ENCODE data around the gene SMPD1.

SMPD1 gene

GRCh38 chr11:6350486-6350885 lies 39.8 kb upstream of the SMPD1 start:
- Histone ChIP-seq H3K4me1 (ENCODE audit: control insufficient read depth, insufficient read depth, low read length) (no peaks in the 10 kb centered on the region), H3K27ac (ENCODE audit: extremely low read depth, low read depth, low read length) (no peak overlapping the region), H3K9me3 (ENCODE audit: control insufficient read depth, insufficient read depth, low read depth, low read length) (no peaks in the 10 kb centered on the region), H3K4me3 (ENCODE audit: low read depth, low read length) (no peak overlapping the region), H3K36me3 (ENCODE audit: control insufficient read depth in 2 of 2, insufficient read depth in 1 of 2, low read length in 2 of 2) (no peaks in the 10 kb centered on the region)
- ChIA-PET CTCF (interaction anchor here (0.6 to 9.4 kb wide), 7 partner anchors 12 to 874 kb away, joined by 3 to 101 read pairs (median 15); no protein-coding TSS in a partner anchor), POLR2A (no interaction called here)
- no peak for TF ChIP-seq ZNF658 (tag by site-specific recombination; IDR thresholded peaks at IDR 0.05)
- TF ChIP-seq ZNF48 (tag by site-specific recombination; IDR thresholded peaks at IDR 0.05): no peak

- ChIA-PET CTCF (interaction anchor here (0.6 to 9.4 kb wide), 19 partner anchors 9 to 1029 kb away, joined by 3 to 101 read pairs (median 3); no protein-coding TSS in a partner anchor), POLR2A (no interaction called here)
- Histone ChIP-seq H3K4me3 (ENCODE audit: low read depth, low read length) (no peak overlapping the region), H3K27ac (ENCODE audit: extremely low read depth, low read depth, low read length) (no peak overlapping the region), H3K9me3 (ENCODE audit: control insufficient read depth, insufficient read depth, low read depth, low read length) (no peaks in the 10 kb centered on the region), H3K36me3 (ENCODE audit: control insufficient read depth in 2 of 2, insufficient read depth in 1 of 2, low read length in 2 of 2) (no peaks in the 10 kb centered on the region), H3K4me1 (ENCODE audit: control insufficient read depth, insufficient read depth, low read length) (no peaks in the 10 kb centered on the region)
- TF ChIP-seq, protein P1, sequence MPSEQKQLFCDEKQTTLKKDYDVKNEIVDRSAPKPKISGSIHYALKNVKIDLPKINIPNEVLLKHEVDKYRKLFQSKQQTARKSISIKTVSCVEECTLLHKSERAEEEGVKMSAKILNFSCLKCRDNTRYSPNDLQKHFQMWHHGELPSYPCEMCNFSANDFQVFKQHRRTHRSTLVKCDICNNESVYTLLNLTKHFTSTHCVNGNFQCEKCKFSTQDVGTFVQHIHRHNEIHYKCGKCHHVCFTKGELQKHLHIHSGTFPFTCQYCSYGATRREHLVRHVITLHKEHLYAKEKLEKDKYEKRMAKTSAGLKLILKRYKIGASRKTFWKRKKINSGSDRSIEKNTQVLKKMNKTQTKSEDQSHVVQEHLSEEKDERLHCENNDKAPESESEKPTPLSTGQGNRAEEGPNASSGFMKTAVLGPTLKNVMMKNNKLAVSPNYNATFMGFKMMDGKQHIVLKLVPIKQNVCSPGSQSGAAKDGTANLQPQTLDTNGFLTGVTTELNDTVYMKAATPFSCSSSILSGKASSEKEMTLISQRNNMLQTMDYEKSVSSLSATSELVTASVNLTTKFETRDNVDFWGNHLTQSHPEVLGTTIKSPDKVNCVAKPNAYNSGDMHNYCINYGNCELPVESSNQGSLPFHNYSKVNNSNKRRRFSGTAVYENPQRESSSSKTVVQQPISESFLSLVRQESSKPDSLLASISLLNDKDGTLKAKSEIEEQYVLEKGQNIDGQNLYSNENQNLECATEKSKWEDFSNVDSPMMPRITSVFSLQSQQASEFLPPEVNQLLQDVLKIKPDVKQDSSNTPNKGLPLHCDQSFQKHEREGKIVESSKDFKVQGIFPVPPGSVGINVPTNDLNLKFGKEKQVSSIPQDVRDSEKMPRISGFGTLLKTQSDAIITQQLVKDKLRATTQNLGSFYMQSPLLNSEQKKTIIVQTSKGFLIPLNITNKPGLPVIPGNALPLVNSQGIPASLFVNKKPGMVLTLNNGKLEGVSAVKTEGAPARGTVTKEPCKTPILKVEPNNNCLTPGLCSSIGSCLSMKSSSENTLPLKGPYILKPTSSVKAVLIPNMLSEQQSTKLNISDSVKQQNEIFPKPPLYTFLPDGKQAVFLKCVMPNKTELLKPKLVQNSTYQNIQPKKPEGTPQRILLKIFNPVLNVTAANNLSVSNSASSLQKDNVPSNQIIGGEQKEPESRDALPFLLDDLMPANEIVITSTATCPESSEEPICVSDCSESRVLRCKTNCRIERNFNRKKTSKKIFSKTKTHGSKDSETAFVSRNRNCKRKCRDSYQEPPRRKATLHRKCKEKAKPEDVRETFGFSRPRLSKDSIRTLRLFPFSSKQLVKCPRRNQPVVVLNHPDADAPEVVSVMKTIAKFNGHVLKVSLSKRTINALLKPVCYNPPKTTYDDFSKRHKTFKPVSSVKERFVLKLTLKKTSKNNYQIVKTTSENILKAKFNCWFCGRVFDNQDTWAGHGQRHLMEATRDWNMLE (tag by site-specific recombination; conservative IDR thresholded peaks at IDR 0.05; ENCODE audit: low read depth): no peak
- no peak for TF ChIP-seq KLF16 (tag by site-specific recombination; IDR thresholded peaks at IDR 0.05)
- TF ChIP-seq ZNF624 (tag by site-specific recombination; IDR thresholded peaks at IDR 0.05): no peak
- no peak for TF ChIP-seq YY2 (tag by site-specific recombination; IDR thresholded peaks at IDR 0.05)
- no peak for TF ChIP-seq ZNF555 (tag by site-specific recombination; conservative IDR thresholded peaks at IDR 0.05)
These were observed 38.4 kb upstream of the SMPD1 start for GRCh38 chr11:6351782-6352382.

- Histone ChIP-seq H3K4me3 (ENCODE audit: low read depth, low read length) (no peak overlapping the region), H3K9me3 (ENCODE audit: control insufficient read depth, insufficient read depth, low read depth, low read length) (no peaks in the 10 kb centered on the region), H3K4me1 (ENCODE audit: control insufficient read depth, insufficient read depth, low read length) (no peaks in the 10 kb centered on the region), H3K36me3 (ENCODE audit: control insufficient read depth in 2 of 2, insufficient read depth in 1 of 2, low read length in 2 of 2) (no peaks in the 10 kb centered on the region), H3K27ac (ENCODE audit: extremely low read depth, low read depth, low read length) (no peak overlapping the region)
- TF ChIP-seq PRDM1 (tag by site-specific recombination; IDR thresholded peaks at IDR 0.05) (peak; percentile 66; the same call in 1 of the 2 replicates), ZNF184 (tag by site-specific recombination; IDR thresholded peaks at IDR 0.05) (no peak), ZEB2 (tag by site-specific recombination; IDR thresholded peaks at IDR 0.05) (0 out of 2 replicates have a peak, but pooled peaks have one; percentile 25), ZNF654 (tag by site-specific recombination; IDR thresholded peaks at IDR 0.05; ENCODE audit: low read depth) (peak; percentile 90), ZNF501 (tag by site-specific recombination; IDR thresholded peaks at IDR 0.05) (0 out of 2 replicates have a peak, but pooled peaks have one; percentile 33), ZFP69B (tag by site-specific recombination; IDR thresholded peaks at IDR 0.05) (peak; percentile 93)
- TF ChIP-seq, protein P2, sequence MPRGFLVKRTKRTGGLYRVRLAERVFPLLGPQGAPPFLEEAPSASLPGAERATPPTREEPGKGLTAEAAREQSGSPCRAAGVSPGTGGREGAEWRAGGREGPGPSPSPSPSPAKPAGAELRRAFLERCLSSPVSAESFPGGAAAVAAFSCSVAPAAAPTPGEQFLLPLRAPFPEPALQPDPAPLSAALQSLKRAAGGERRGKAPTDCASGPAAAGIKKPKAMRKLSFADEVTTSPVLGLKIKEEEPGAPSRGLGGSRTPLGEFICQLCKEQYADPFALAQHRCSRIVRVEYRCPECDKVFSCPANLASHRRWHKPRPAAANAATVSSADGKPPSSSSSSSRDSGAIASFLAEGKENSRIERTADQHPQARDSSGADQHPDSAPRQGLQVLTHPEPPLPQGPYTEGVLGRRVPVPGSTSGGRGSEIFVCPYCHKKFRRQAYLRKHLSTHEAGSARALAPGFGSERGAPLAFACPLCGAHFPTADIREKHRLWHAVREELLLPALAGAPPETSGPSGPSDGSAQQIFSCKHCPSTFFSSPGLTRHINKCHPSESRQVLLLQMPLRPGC (tag by site-specific recombination; IDR thresholded peaks at IDR 0.05): no peak
- TF ChIP-seq, protein P3, sequence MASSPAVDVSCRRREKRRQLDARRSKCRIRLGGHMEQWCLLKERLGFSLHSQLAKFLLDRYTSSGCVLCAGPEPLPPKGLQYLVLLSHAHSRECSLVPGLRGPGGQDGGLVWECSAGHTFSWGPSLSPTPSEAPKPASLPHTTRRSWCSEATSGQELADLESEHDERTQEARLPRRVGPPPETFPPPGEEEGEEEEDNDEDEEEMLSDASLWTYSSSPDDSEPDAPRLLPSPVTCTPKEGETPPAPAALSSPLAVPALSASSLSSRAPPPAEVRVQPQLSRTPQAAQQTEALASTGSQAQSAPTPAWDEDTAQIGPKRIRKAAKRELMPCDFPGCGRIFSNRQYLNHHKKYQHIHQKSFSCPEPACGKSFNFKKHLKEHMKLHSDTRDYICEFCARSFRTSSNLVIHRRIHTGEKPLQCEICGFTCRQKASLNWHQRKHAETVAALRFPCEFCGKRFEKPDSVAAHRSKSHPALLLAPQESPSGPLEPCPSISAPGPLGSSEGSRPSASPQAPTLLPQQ (tag by site-specific recombination; IDR thresholded peaks at IDR 0.05): peak; percentile 93
- TF ChIP-seq, protein P4, sequence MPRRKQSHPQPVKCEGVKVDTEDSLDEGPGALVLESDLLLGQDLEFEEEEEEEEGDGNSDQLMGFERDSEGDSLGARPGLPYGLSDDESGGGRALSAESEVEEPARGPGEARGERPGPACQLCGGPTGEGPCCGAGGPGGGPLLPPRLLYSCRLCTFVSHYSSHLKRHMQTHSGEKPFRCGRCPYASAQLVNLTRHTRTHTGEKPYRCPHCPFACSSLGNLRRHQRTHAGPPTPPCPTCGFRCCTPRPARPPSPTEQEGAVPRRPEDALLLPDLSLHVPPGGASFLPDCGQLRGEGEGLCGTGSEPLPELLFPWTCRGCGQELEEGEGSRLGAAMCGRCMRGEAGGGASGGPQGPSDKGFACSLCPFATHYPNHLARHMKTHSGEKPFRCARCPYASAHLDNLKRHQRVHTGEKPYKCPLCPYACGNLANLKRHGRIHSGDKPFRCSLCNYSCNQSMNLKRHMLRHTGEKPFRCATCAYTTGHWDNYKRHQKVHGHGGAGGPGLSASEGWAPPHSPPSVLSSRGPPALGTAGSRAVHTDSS (tag by site-specific recombination; IDR thresholded peaks at IDR 0.05): peak; percentile 87
- TF ChIP-seq, protein P5, sequence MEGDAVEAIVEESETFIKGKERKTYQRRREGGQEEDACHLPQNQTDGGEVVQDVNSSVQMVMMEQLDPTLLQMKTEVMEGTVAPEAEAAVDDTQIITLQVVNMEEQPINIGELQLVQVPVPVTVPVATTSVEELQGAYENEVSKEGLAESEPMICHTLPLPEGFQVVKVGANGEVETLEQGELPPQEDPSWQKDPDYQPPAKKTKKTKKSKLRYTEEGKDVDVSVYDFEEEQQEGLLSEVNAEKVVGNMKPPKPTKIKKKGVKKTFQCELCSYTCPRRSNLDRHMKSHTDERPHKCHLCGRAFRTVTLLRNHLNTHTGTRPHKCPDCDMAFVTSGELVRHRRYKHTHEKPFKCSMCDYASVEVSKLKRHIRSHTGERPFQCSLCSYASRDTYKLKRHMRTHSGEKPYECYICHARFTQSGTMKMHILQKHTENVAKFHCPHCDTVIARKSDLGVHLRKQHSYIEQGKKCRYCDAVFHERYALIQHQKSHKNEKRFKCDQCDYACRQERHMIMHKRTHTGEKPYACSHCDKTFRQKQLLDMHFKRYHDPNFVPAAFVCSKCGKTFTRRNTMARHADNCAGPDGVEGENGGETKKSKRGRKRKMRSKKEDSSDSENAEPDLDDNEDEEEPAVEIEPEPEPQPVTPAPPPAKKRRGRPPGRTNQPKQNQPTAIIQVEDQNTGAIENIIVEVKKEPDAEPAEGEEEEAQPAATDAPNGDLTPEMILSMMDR (tag by site-specific recombination; IDR thresholded peaks at IDR 0.05): peak; percentile 86
- CTCF ChIA-PET: interaction anchor here (0.6 to 9.4 kb wide), 52 partner anchors 9 to 1800 kb away, joined by 3 to 101 read pairs (median 4); partner anchors contain the start of genes CCKBR and OR56B4
- POLR2A ChIA-PET: no interaction called here
These were observed 36.8 kb upstream of the SMPD1 start for GRCh38 chr11:6353367-6353987.
